Stimulated activated CD4-positive, alpha-beta T cell treated with anti-CD3 and anti-CD28 coated beads, Interleukin-1b, Interleukin-23, amount 100 ng/mL, for 24 hours (primary cell): ENCODE results near the gene ERAS.

Experiments
- DNase-seq, 4 experiments: peaks; one replicate each; pipeline ENCODE4 v3.0.0-alpha.2; 2020; ENCODE audit warnings: low read depth in 4 of 4, low spot score in 1 of 4

Gene ERAS

GRCh38 chrX:48826135-48826875 lies at the start of gene ERAS:
Gene ERAS, plus strand, starts transcription at chrX:48826513. Its CDS starts 2,611 bp downstream, at chrX:48829124.
- DNase-seq, result no peak

GRCh38 chrX:48776818-48777439 lies 49.4 kb upstream of the ERAS start:
- DNase-seq, result no peak

- DNase-seq, result no peak
Observed at GRCh38 chrX:48779399-48779798, 46.9 kb upstream of the ERAS start.

- no peak for DNase-seq
Observed at GRCh38 chrX:48781705-48782104, 44.6 kb upstream of the ERAS start.

- no peak for DNase-seq
Observed at GRCh38 chrX:48782216-48782615, 44.1 kb upstream of the ERAS start.

GRCh38 chrX:48782795-48783194 lies 43.5 kb upstream of the ERAS start:
- no peak for DNase-seq

GRCh38 chrX:48784726-48785125 lies 41.6 kb upstream of the ERAS start:
- DNase-seq, result no peak

- DNase-seq, result no peak
Observed at GRCh38 chrX:48785186-48785539, 41.1 kb upstream of the ERAS start.

- no peak for DNase-seq
Observed at GRCh38 chrX:48785540-48786214, 40.6 kb upstream of the ERAS start.

- DNase-seq, result no peak
Observed at GRCh38 chrX:48786341-48786800, 39.9 kb upstream of the ERAS start, which contains the start of gene GATA1. Gene GATA1, plus strand, starts transcription at chrX:48786590. Its CDS starts 4,520 bp downstream, at chrX:48791110.

- DNase-seq, result no peak
Observed at GRCh38 chrX:48786825-48787504, 39.3 kb upstream of the ERAS start.

- no peak for DNase-seq
Observed at GRCh38 chrX:48787505-48788443, 38.5 kb upstream of the ERAS start.

- DNase-seq, result no peak
Observed at GRCh38 chrX:48789366-48790220, 36.7 kb upstream of the ERAS start.

GRCh38 chrX:48790477-48790876 lies 35.8 kb upstream of the ERAS start:
- no peak for DNase-seq

GRCh38 chrX:48791063-48791820 lies 35.1 kb upstream of the ERAS start:
- DNase-seq, result no peak

GRCh38 chrX:48792219-48792618 lies 34.1 kb upstream of the ERAS start:
- no peak for DNase-seq

- no peak for DNase-seq
Observed at GRCh38 chrX:48793935-48794334, 32.4 kb upstream of the ERAS start.

GRCh38 chrX:48794340-48794910 lies 31.9 kb upstream of the ERAS start:
- no peak for DNase-seq
